Head of caudate nucleus (tissue), 42 donors: ENCODE results near the gene SHD.
"Not testable (repeated sequence)": the region's sequence is repeated elsewhere in the genome, so short reads cannot be mapped to it uniquely, and the experiment has no call there.

Experiments used
- DNase-seq, 42 donors: peaks; one replicate each; pipeline versions ENCODE4 v3.0.0 to v3.0.0-alpha.2; 2020 to 2021; ENCODE audit warnings: mixed read lengths in 7 of 42
- intact Hi-C: fragments of 100-400 bp; cut with DNase I; formaldehyde crosslinking; loops from one replicate; pipeline ENCODE4 v1.15.0; 2022

SHD gene, protein sequence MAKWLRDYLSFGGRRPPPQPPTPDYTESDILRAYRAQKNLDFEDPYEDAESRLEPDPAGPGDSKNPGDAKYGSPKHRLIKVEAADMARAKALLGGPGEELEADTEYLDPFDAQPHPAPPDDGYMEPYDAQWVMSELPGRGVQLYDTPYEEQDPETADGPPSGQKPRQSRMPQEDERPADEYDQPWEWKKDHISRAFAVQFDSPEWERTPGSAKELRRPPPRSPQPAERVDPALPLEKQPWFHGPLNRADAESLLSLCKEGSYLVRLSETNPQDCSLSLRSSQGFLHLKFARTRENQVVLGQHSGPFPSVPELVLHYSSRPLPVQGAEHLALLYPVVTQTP

DNA sequence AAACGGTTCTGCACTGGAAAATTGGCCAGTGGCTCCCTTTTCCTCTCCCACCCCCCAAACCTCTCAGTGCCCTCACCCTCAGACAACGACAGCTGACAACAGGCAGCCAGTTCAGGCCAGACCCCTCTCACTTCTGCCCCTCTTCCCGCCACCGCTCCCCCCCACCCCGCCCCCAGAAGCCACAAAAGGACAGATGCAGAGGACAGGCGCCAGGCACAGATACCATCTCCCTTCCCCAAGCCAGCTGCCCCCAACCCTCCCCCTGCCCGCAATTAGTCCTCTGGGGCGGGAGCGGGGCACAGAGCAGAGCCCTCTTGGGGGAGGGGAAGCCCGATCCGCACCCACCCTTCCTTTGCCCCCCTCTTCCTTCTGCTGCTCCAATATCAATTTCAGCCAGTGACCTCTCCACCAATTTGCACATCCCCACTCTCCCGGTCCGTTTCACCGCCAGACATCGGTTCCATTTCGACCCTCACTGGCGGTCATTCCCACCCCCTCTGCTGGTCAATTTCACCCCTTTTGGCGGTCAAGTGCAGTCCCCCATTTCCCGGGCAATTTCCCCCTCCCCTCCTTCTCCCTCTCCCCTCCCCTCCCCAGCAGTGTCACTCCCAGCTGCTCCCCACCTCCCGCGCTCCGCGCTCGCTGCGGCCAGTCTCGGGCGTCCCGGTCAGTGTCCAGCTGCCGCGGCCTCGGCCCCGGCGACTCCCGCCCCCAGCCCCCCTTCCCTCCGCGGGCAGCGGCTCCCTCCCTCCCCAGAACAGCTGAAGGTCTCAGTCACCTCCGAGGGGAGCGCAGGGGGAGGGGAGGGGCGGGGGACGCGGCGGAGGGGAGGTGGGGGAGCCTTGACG lies at the start of gene SHD:
Gene SHD, plus strand, starts transcription at position 848 of the 848 bp plus-strand sequence. CDS start 798 bp downstream, outside the sequence.
- intact Hi-C loops = no loop called here
- peak in 1 of 42 donors; percentile 10 for DNase-seq

DNA sequence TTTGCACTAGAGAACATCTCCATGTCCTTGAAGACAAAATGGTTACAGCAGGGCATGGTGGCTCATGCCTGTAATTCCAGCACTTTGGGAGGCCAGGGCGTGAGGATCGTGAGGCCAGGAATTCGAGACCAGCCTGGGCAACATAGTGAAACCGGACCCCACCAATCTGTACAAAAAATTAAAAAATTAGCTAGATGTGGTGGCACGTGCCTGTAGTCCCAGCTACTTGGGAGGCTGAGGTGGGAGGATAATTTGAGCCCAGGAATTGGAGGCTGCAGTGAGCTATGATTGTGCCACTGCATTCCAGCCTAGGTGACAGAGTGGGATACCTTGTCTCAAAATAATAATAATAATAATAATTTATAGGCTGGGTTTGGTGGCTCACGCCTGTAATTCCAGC lies 48.8 kb upstream of the SHD start:
- intact Hi-C loops, DNase-seq: not testable (repeated sequence)

DNA sequence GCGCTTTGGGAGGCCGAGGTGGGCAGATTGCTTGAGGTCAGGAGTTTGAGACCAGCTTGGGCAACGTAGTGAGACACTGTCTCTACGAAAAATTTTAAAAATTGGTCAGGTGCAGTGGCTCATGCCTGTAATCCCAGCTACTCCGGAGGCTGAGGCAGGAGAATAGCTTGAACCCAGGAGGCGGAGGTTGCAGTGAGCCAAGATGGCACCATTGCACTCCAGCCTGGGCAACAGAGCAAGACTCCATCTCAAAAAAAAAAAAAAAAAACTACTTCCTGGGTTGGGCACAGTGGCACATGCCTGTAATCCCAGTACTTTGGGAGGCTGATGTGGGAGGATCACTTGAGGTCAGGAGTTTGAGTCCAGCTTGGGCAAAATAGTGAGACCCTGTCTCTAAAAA lies 47.5 kb upstream of the SHD start:
- intact Hi-C loops, DNase-seq: not testable (repeated sequence)

DNA sequence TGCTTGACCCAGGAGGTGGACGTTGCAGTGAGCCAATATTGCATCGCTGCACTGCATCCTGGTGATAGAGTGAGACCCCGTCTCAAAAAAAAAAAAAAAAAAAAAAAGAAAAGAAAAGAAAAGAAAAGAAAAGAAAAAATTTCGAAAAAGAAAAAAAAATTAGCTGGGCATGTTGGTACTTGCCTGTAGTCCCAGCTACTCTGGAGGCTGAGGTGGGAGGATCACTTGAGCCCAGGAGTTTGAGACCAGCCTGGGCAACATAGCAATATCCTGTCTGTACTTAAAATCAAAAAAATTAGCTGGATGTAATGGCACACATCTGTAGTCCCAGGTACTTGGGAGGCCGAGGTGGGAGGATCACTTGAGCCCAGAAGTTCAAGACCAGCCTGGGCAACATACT lies 46.9 kb upstream of the SHD start:
- intact Hi-C loops, DNase-seq: not testable (repeated sequence)

DNA sequence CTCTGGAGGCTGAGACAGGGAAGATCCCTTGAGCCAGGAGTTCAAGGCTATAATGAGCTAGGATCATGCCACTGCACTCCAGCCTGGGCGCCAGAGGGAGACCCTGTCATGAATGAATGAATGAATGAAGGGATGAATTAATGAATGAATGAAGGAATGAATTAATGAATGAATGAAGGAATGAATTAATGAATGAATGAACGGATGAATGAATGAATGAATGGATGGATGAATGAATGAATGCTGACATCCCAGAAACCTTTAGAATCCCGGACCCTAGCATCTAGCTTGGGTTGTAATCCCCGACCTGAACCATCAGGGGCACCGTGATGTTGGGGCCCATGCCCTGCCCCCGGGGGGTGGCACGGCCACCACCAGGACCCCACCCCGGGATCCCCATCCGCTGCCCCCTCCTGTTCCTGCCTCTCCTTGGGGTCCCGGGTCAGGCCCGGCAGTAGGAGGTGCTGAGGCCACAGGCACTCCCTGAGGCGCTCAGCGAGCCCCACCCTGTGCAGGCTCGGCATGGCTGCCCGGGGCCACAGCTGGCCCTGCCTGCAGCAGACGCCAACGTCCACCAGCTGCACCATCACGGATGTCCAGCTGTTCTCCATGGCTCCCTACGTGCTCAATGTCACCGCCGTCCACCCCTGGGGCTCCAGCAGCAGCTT lies 46.3 kb upstream of the SHD start:
- intact Hi-C loops = no loop called here
- no peak for DNase-seq

DNA sequence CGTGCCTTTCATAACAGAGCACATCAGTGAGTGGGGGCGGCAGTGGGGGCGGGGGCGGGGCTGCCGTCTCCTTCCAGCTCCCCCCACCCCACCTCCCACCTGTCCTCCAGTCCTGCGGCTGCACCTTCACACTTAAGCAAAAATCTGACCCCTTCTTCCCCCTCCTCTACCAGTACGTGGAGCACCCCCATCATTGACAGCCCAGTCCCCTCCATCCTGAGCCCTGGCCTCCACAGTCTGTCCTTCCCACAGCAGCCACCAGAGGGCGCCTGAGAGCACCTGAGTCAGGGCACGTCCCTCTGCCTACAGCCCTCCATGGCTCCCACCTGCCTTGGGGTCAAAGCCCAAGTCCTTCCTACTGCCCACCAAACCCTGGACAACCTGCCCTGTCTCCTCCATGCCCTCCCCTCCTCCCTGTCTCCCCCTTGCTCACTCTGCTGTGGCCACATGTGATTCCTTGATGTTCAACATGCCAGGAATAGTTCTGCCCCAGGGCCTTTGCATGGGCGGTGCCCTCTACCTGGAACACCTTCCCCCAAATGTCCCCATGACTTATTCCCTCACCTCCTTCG lies 45.7 kb upstream of the SHD start:
- peak in 38 of 42 donors; percentile 17 to 76 (median 56) for DNase-seq

DNA sequence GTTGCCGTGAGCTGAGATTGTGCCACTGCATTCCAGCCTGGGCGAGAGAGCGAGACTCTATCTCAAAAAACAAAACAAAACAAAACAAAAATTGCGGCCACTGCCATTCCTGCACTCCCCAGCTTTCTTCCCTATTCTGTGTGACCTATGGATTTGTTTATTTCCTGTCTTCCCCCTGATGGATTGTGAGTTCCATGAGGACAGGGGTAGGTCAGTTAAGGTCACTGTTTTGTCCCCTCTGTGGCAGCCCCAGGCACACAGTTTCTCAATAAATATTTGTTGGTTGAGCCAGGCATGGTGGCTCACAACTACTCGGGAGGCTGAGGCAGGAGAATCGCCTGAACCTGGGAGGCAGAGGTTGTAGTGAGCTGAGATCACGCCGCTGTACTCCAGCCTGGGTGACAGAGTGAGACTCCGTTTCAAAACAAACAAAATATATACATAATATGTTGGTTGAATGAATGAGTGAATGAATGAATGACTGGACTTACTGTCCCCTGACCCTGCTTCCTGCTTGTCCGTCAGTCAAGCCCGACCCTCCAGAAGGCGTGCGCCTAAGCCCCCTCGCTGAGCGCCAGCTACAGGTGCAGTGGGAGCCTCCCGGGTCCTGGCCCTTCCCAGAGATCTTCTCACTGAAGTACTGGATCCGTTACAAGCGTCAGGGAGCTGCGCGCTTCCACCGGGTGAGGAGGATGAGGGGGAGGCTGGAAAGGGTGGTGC lies 44.8 kb upstream of the SHD start:
- peak in 39 of 42 donors; percentile 21 to 79 (median 56) for DNase-seq
- intact Hi-C loops = no loop called here

More for the DNA sequence above, 45.7 kb upstream of the SHD start:
- intact Hi-C loops = no loop called here

DNA sequence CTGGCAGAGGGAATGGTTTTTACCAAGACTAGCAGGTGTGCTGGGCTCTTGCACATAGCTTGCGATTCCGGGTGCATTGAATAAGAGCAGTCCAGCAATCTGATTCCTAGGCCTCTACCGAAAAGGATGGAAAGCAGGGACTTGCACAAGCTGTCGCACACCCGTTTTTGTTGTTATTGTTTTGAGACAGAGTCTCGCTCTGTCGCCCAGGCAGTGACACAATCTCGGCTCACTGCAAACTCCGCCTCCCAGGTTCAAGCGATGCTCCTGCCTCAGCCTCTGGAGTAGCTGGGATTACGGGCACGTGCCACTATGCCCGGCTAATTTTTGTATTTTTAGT lies 44.2 kb upstream of the SHD start:
- intact Hi-C loops = no loop called here

DNA sequence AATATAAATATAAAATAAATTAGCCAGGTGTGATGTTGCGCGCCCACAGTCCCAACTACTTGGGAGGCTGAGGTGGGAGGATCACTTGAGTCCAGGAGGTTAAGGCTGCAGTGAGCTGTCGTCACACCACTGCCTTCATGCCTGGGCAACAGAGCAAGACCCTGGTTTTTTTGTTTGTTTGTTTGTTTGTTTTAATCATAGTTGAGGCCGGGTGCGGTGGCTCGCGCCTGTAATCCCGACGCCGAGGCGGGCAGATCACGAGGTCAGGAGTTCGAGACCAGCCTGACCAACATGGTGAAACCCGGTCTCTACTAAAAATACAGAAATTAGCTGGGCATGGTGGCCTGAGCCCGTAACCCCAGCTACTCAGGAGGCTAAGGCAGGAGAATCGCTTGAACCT lies 41.6 kb upstream of the SHD start:
- intact Hi-C loops, DNase-seq: not testable (repeated sequence)

More for the DNA sequence above, 44.2 kb upstream of the SHD start:
- no peak for DNase-seq

DNA sequence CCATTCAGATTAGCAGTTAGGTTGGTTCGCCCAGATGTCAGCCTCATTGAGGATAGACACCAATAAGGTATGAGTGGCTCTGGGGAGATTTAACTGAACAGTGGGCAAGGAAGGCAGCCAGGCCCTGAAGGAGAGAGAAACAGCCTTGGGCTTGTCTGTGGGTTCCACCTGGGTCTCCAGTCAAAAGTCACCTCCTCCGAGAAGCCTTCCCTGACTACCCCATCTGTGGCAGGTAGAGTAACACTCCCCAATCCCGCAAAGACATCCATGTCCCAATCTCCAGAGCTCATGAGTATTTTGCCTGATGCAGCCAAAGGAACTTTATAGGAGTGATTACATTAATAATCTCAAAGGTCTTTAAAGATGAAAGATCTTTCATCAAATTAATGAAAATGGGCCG lies 40.2 kb upstream of the SHD start:
- intact Hi-C loops = no loop called here
- no peak for DNase-seq

DNA sequence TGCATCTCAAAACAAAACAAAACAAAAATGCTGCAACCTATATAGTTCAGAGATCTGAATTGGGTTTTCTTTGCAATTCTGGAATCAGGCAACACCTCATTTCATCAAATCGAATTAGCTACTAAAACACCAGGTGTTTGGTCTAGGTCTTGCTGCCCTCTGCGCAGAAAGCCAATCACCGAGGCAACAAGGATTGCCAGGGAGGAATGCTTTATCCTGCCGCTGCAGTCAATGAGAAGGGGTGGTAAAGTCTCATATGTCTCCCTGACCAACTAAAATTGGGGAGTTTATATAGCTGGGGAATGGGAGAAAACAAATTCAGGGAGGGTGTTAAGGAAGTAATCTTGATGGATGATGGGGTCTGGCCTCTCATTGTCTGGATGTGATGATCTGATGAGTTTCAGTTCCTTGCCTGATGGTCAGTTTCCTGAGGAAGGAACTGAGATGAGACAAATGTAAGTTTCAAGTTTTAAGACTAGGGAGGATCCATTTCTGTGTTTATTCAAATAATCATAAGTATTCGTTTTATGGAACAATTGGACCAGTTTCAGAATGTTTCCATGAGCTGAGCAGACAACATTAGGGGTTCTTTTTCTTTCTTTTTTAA lies 37.1 kb upstream of the SHD start:
- no peak for DNase-seq
- intact Hi-C loops = no loop called here

DNA sequence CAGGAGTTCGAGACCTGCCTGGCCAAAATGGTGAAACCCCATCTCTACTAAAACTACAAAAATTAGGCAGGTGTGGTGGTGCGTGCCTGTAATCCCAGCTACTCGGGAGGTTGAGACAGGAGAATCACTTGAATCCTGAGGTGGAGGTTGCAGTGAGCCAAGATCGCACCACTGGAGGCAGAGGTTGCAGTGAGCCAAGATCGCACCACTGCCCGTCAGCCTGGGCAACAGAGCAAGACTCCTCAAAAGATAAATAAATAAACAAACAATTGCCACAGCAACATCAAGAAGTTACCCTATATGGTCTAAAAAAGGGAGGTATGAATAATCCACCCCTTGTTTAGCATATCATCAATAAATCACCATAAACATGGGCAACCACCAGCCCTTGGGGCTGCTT lies 33.1 kb upstream of the SHD start:
- intact Hi-C loops = loop anchor here (5.0 kb wide), 1 partner anchor 156 kb away; the partner anchor contains the start of genes CHAF1A and SH3GL1
- not testable (repeated sequence) for DNase-seq

DNA sequence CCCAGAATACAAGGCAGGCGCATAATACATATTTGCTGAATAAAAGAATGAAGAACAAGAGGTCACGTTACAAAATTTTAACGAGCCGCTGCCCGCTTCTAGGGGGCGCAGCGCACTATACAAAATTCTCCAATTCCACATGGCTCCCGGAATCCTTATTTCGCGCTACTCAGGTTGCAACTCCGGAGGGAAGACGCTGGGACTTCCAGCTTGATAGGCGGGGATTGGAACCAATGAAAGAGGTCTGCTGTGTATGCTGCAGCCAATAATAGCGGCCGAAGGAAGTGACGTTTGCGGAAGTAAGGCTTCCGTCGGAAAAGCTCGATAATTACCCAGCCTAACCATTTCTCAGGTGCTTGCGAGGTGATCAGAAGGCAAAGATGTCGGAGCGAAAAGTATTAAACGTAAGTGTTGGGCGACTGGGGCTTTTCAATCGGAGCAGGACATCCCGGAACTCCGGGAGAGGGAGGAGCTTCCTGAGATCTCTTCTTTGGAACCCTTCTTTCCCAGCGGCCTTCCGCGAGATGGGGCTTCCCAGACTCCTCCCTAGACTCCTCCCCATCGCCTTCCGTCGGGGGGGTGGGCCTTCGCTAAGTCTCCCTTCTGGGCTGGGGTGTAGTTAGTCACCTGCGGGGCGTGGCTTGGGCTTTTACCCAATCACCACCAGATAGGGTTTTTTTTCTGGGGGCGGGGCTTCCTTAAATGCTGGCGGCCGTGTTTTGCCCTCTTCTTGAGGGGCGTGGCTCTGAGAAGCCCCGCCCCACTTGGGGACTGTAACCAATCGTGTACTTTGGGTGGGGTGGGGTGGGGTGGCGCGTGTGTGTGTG lies 32.1 kb upstream of the SHD start, which contains the start of gene YJU2:
Gene YJU2, plus strand, starts transcription at position 314 of the 827 bp plus-strand sequence. Its CDS starts 67 bp downstream, at position 381.
- intact Hi-C loops = loop anchor here (5.0 kb wide), 1 partner anchor 155 kb away; the partner anchor contains the start of genes CHAF1A and SH3GL1
- peak; percentile 91 to 99 (median 96) for DNase-seq

DNA sequence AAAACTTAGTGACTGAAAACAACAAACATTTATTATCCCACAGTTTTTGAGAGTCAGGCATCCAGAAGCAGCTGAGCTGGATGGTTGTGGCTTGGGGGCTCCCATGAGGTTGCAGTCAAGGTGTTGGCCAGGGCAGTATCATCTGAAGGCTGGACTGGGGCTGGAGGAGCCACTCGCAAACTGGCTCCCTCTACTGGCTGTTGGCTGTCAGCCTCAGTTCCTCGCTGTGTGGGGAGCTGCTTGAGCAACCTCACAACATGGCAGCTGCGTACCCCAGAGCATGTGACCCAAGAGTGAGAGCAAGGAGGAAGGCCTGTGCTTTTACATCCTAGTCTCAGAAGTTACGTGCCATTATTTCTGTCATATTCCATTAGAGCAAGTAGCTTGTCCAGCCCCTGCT lies 22.5 kb upstream of the SHD start:
- DNase-seq = no peak
- intact Hi-C loops = no loop called here

DNA sequence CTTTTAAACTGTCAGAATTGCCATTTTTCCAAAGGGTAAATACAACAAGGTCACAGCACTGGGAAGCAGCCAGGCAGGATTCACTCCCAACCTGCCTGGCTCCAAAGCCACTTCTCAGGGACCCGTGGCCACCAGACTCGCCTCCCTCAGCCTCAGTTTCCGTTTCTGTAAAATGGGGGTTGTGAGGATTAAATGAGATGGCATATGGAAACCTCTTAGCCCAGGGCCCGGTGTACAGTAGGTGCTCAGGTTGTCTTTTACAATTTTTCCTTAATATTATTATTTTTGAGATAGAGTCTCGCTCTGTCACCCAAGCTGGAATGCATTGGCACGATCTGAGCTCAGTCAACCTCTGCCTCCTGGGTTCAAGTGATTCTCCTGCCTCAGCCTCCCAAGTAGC lies 22.0 kb upstream of the SHD start:
- DNase-seq = no peak
- intact Hi-C loops = no loop called here

DNA sequence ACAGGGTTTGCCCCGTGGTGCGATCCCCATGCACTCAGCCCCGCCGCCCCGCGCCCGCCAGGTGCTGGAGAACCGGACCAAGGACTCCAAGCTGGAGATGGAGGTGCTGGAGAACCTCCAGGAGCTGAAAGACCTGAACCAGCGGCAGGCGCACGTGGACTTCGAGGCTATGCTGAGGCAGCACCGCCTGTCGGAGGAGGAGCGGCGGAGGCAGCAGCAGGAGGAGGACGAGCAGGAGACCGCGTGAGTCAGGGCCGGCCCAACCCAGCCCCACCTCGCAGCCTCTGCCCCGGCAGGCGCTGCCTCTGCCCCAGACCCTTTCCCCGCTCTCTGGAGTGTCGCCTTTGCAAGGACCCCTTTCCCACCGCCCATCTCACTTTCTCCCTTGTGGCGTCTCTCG lies 20.9 kb upstream of the SHD start:
- DNase-seq = no peak
- intact Hi-C loops = no loop called here

DNA sequence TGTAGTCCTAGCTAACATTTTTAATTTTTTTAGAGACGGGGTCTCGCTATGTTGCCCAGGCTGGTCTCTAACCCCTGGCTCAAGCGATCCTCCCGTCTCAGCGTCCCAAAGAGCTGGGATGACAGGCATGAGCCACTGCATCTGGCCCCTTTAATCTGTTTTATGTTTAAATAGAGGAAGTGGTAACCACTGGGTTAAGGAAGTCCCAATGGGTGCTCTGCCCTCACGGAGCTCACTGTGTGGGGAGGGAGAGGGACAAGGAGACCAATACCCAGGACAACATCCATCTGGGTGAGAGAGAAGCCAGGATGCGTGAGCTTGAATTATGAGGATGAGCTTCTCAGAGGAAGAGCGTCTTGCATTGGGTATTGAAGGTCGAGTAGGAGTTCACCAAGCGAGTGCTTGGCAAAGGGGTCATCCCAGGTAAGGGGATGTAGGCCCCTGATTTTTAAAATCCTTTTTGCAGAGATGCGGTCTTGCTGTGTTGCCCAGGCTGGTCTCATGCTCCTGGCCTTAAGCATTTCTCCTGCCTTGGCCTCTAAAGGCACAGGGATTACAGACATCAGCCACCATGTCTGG lies 18.4 kb upstream of the SHD start:
- intact Hi-C loops = no loop called here
- DNase-seq = no peak
